ENCODE data around the gene NSDHL. TPM values are rescaled to one million over a fixed set of nuclear protein-coding genes. Genes with fewer than 3 reads are reported as not detected.

Gene NSDHL
- total and polyA plus RNA-seq, 2 experiments from 2014 or later: 32.4 to 34.3 TPM

DNA sequence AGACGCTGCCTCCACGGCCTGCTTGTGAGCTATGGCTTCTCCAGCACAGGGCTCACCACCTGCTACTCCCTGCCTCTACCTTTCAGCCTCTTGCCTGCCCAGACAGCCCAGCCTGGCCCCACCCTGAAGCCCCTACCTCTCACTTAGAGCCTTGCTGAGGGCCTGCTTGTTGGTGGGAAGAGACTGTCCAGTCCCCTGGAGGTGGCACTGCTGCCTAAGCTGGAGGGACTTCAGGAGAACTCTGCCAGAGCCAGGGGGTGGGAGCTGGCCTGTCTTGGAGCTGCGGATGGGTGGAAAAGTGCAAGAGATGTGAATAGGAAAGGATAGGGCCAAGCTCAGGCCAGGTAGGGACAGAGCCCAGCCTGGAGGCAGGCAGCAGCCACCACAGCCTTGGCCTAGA is 64.3 kb downstream of the NSDHL start:
- H2AFZ ChIP-seq: no peak overlapping the region
- H3K27ac ChIP-seq (ENCODE audit: low read depth): no peak overlapping the region
- H3K27me3 ChIP-seq (ENCODE audit: insufficient read depth): no peaks in the 10 kb centered on the region
- Mint-ChIP-seq H3K27me3 (ENCODE audit: insufficient read depth, low read depth, poor library complexity) (peaks cover 10% of the 10 kb centered on the region), H3K9me3 (no peaks in the 10 kb centered on the region), H3K27ac (no peak overlapping the region), H3K4me3 (no peak overlapping the region), H3K36me3 (ENCODE audit: low read depth) (no peaks in the 10 kb centered on the region; the same call in 1 of the 3 replicates), H3K4me1 (peaks cover 45% of the 10 kb centered on the region)
- H3K36me3 ChIP-seq (ENCODE audit: insufficient read depth): no peaks in the 10 kb centered on the region
- H4K20me1 ChIP-seq (replicated peaks; ENCODE audit: insufficient read depth): no peaks in the 10 kb centered on the region
- H3K79me2 ChIP-seq (replicated peaks; ENCODE audit: insufficient read depth): no peaks in the 10 kb centered on the region
- DNase-seq (ENCODE audit: low spot score) (no peak), ATAC-seq (no peak)
- H3K4me3 ChIP-seq: no peak overlapping the region
- H3K4me2 ChIP-seq: no peak overlapping the region
- peaks cover 14% of the 10 kb centered on the region; the same call in 1 of the 2 replicates for H3K4me1 ChIP-seq (ENCODE audit: insufficient read depth)
- TF ChIP-seq, protein P1, sequence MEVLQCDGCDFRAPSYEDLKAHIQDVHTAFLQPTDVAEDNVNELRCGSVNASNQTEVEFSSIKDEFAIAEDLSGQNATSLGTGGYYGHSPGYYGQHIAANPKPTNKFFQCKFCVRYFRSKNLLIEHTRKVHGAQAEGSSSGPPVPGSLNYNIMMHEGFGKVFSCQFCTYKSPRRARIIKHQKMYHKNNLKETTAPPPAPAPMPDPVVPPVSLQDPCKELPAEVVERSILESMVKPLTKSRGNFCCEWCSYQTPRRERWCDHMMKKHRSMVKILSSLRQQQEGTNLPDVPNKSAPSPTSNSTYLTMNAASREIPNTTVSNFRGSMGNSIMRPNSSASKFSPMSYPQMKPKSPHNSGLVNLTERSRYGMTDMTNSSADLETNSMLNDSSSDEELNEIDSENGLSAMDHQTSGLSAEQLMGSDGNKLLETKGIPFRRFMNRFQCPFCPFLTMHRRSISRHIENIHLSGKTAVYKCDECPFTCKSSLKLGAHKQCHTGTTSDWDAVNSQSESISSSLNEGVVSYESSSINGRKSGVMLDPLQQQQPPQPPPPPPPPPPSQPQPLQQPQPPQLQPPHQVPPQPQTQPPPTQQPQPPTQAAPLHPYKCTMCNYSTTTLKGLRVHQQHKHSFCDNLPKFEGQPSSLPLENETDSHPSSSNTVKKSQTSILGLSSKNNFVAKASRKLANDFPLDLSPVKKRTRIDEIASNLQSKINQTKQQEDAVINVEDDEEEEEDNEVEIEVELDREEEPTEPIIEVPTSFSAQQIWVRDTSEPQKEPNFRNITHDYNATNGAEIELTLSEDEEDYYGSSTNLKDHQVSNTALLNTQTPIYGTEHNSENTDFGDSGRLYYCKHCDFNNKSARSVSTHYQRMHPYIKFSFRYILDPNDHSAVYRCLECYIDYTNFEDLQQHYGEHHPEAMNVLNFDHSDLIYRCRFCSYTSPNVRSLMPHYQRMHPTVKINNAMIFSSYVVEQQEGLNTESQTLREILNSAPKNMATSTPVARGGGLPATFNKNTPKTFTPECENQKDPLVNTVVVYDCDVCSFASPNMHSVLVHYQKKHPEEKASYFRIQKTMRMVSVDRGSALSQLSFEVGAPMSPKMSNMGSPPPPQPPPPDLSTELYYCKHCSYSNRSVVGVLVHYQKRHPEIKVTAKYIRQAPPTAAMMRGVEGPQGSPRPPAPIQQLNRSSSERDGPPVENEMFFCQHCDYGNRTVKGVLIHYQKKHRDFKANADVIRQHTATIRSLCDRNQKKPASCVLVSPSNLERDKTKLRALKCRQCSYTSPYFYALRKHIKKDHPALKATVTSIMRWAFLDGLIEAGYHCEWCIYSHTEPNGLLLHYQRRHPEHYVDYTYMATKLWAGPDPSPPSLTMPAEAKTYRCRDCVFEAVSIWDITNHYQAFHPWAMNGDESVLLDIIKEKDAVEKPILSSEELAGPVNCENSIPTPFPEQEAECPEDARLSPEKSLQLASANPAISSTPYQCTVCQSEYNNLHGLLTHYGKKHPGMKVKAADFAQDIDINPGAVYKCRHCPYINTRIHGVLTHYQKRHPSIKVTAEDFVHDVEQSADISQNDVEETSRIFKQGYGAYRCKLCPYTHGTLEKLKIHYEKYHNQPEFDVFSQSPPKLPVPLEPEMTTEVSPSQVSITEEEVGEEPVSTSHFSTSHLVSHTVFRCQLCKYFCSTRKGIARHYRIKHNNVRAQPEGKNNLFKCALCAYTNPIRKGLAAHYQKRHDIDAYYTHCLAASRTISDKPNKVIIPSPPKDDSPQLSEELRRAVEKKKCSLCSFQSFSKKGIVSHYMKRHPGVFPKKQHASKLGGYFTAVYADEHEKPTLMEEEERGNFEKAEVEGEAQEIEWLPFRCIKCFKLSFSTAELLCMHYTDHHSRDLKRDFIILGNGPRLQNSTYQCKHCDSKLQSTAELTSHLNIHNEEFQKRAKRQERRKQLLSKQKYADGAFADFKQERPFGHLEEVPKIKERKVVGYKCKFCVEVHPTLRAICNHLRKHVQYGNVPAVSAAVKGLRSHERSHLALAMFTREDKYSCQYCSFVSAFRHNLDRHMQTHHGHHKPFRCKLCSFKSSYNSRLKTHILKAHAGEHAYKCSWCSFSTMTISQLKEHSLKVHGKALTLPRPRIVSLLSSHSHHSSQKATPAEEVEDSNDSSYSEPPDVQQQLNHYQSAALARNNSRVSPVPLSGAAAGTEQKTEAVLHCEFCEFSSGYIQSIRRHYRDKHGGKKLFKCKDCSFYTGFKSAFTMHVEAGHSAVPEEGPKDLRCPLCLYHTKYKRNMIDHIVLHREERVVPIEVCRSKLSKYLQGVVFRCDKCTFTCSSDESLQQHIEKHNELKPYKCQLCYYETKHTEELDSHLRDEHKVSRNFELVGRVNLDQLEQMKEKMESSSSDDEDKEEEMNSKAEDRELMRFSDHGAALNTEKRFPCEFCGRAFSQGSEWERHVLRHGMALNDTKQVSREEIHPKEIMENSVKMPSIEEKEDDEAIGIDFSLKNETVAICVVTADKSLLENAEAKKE (CRISPR knock-in tag; IDR thresholded peaks at IDR 0.05): no peak
- TF ChIP-seq NANOG (IDR thresholded peaks at IDR 0.05; ENCODE audit: borderline replicate concordance): no peak
- TF ChIP-seq STAT1 (IDR thresholded peaks at IDR 0.05; ENCODE audit: unreplicated experiment): no peak
- H3F3A ChIP-seq (replicated peaks; ENCODE audit: low read depth): no peaks in the 10 kb centered on the region
- no peaks in the 10 kb centered on the region for H3K9me2 ChIP-seq (ENCODE audit: insufficient read depth)

DNA sequence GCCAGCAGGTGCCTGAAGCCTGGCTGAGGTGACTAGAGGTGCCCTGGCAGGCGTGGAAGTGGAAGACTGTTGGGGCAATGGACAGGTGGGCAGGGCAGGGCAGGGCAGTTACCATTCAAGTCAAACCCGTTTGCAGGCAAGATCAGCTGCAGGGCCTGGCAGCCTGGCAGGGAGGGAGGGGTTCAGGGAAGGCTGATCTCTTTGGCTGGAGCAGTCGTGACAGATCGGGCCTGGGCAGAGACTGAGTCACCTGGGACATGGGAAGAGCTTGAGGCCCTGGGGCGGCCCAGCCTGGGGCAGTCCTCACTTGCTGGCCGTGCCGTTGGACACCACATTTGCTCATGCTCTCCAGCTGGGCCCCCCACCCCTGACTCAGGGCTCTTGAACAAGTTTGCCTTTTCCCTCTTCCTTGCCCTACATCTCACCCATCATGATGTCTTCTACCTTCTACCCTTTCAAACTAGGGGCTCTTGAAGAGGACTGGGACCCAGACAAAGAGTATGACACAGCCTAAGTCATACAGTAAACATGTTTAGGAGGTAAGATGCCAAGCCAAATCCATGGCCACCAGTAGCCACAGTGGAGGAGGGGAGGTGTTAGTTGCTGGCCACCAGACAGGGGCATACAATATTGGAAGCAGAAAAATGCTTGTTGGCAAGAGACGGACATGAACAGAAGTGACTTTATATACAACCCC is 65.0 kb downstream of the NSDHL start:
- ATAC-seq (no peak), DNase-seq (ENCODE audit: low spot score) (no peak)
- Mint-ChIP-seq H3K4me3 (no peak overlapping the region), H3K4me1 (peaks cover 40% of the 10 kb centered on the region), H3K27ac (no peak overlapping the region; the same call in 1 of the 2 replicates), H3K27me3 (ENCODE audit: insufficient read depth, low read depth, poor library complexity) (peaks cover 8% of the 10 kb centered on the region), H3K36me3 (ENCODE audit: low read depth) (no peaks in the 10 kb centered on the region; the same call in 1 of the 3 replicates), H3K9me3 (no peaks in the 10 kb centered on the region)
- Histone ChIP-seq H3K9me2 (ENCODE audit: insufficient read depth) (no peaks in the 10 kb centered on the region), H3K27ac (ENCODE audit: low read depth) (no peak overlapping the region), H3K36me3 (ENCODE audit: insufficient read depth) (no peaks in the 10 kb centered on the region), H3K4me1 (ENCODE audit: insufficient read depth) (peaks cover 14% of the 10 kb centered on the region; the same call in 1 of the 2 replicates), H3F3A (replicated peaks; ENCODE audit: low read depth) (no peaks in the 10 kb centered on the region), H3K27me3 (ENCODE audit: insufficient read depth) (no peaks in the 10 kb centered on the region), H2AFZ (no peak overlapping the region), H3K4me2 (no peak overlapping the region), H4K20me1 (replicated peaks; ENCODE audit: insufficient read depth) (no peaks in the 10 kb centered on the region), H3K79me2 (replicated peaks; ENCODE audit: insufficient read depth) (no peaks in the 10 kb centered on the region), H3K4me3 (no peak overlapping the region)
- TF ChIP-seq STAT1 (IDR thresholded peaks at IDR 0.05; ENCODE audit: unreplicated experiment) (no peak), EZH2phosphoT487 (IDR thresholded peaks at IDR 0.05; ENCODE audit: unreplicated experiment) (no peak), CREB1 (CRISPR knock-in tag; IDR thresholded peaks at IDR 0.05; ENCODE audit: low read depth) (no peak), NANOG (IDR thresholded peaks at IDR 0.05; ENCODE audit: borderline replicate concordance) (no peak), EZH2 (IDR thresholded peaks at IDR 0.05; ENCODE audit: low read depth, unreplicated experiment) (no peak), JUNB (IDR thresholded peaks at IDR 0.05; ENCODE audit: unreplicated experiment) (no peak), POLR2AphosphoS5 (IDR thresholded peaks at IDR 0.05; ENCODE audit: low read depth) (no peak), ZNF331 (CRISPR knock-in tag; IDR thresholded peaks at IDR 0.05; ENCODE audit: low read depth) (no peak), ZNF114 (CRISPR knock-in tag; IDR thresholded peaks at IDR 0.05) (no peak)
- TF ChIP-seq, protein P2, sequence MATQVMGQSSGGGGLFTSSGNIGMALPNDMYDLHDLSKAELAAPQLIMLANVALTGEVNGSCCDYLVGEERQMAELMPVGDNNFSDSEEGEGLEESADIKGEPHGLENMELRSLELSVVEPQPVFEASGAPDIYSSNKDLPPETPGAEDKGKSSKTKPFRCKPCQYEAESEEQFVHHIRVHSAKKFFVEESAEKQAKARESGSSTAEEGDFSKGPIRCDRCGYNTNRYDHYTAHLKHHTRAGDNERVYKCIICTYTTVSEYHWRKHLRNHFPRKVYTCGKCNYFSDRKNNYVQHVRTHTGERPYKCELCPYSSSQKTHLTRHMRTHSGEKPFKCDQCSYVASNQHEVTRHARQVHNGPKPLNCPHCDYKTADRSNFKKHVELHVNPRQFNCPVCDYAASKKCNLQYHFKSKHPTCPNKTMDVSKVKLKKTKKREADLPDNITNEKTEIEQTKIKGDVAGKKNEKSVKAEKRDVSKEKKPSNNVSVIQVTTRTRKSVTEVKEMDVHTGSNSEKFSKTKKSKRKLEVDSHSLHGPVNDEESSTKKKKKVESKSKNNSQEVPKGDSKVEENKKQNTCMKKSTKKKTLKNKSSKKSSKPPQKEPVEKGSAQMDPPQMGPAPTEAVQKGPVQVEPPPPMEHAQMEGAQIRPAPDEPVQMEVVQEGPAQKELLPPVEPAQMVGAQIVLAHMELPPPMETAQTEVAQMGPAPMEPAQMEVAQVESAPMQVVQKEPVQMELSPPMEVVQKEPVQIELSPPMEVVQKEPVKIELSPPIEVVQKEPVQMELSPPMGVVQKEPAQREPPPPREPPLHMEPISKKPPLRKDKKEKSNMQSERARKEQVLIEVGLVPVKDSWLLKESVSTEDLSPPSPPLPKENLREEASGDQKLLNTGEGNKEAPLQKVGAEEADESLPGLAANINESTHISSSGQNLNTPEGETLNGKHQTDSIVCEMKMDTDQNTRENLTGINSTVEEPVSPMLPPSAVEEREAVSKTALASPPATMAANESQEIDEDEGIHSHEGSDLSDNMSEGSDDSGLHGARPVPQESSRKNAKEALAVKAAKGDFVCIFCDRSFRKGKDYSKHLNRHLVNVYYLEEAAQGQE (IDR thresholded peaks at IDR 0.05; ENCODE audit: unreplicated experiment): no peak
